H1 (cell line): ENCODE results near the gene GALNT13. TPM values are rescaled to one million over a fixed set of nuclear protein-coding genes. Genes with fewer than 3 reads are reported as not detected.

Source experiments
- CTCF ChIA-PET: fragments of 300-600 bp; sonication (Branson Sonifier 250); formaldehyde crosslinking; loops from one replicate; lab custom pipeline; 2021; ENCODE audit not compliant: partially characterized antibody; lab: Charles Lee
- POLR2A ChIA-PET: fragments of 300-600 bp; sonication (Branson Sonifier 250); formaldehyde crosslinking; loops from one replicate; lab custom pipeline; 2021; ENCODE audit warnings: inconsistent platforms; ENCODE audit not compliant: partially characterized antibody; lab: Charles Lee
- DNase-seq, 2 experiments: peaks; one replicate each; pipeline versions ENCODE4 v3.0.0 to v3.0.0-alpha.2; 2010 to 2022; ENCODE audit warnings: low spot score in 2 of 2, low read depth in 1 of 2, mixed read lengths in 1 of 2
- FAIRE-seq: peaks from 2 replicates; lab custom pipeline; 2011; peaks lifted over from hg19 to GRCh38; lab: Jason Lieb, UNC
- H2AFZ ChIP-seq: 2 replicates; pipeline ENCODE4 v1.8.1; 2012; ENCODE audit warnings: low read length, inconsistent platforms
- H2AK5ac ChIP-seq: 2 replicates; pipeline ENCODE4 v1.6.1; 2013; ENCODE audit warnings: low read depth, low read length
- H2BK120ac ChIP-seq: replicated peaks from 2 replicates; pipeline ENCODE3; 2013; ENCODE audit warnings: low read depth, low read length, inconsistent platforms
- H2BK12ac ChIP-seq: 2 replicates; pipeline ENCODE4 v1.6.1; 2013; ENCODE audit warnings: low read depth, low read length
- H2BK15ac ChIP-seq: 2 replicates; pipeline ENCODE4 v1.6.1; 2013; ENCODE audit warnings: low read length
- H2BK20ac ChIP-seq: 2 replicates; pipeline ENCODE4 v1.6.1; 2013; ENCODE audit warnings: low read length
- H2BK5ac ChIP-seq: 2 replicates; pipeline ENCODE4 v1.6.1; 2013; ENCODE audit warnings: low read depth, low read length
- H3K14ac ChIP-seq: 2 replicates; pipeline ENCODE4 v1.6.1; 2013; ENCODE audit warnings: inconsistent platforms; ENCODE audit not compliant: insufficient read length
- H3K18ac ChIP-seq: 2 replicates; pipeline ENCODE4 v1.6.1; 2013; ENCODE audit warnings: low read length; ENCODE audit errors: extremely low read depth
- H3K23ac ChIP-seq: 2 replicates; pipeline ENCODE4 v1.6.1; 2013; ENCODE audit warnings: inconsistent platforms; ENCODE audit not compliant: insufficient read length
- H3K23me2 ChIP-seq: 2 replicates; pipeline ENCODE4 v1.6.1; 2013; ENCODE audit warnings: low read depth, low read length
- H3K27ac ChIP-seq: 2 replicates; pipeline ENCODE4 v1.6.1; 2011; ENCODE audit warnings: low read depth, low read length, inconsistent platforms
- H3K27me3 ChIP-seq, 4 experiments: replicated peaks in 1 of 4; 1 replicate in 1 of 4; 2 replicates in 3 of 4; pipeline versions ENCODE4 v1.6.1 to v1.8.1; 2011 to 2013; ENCODE audit warnings: low read length in 3 of 4, mild to moderate bottlenecking in 3 of 4, inconsistent platforms in 2 of 4, mixed read lengths in 2 of 4, moderate library complexity in 1 of 4; ENCODE audit not compliant: control insufficient read depth in 3 of 4, insufficient read depth in 3 of 4; ENCODE audit errors: extremely low read depth in 1 of 4
- H3K36me3 ChIP-seq, 4 experiments: 2 replicates each; pipeline versions ENCODE4 v1.6.1 to v1.8.1; 2011 to 2013; ENCODE audit warnings: mild to moderate bottlenecking in 4 of 4, low read length in 3 of 4, moderate library complexity in 2 of 4, control low read depth in 1 of 4, inconsistent platforms in 1 of 4; ENCODE audit not compliant: insufficient read depth in 4 of 4, control insufficient read depth in 2 of 4
- H3K4ac ChIP-seq: replicated peaks from 2 replicates; pipeline ENCODE3; 2013; ENCODE audit warnings: low read length, low read depth, mixed read lengths, inconsistent platforms; ENCODE audit not compliant: insufficient read length
- H3K4me1 ChIP-seq, 4 experiments: replicated peaks in 1 of 4; 1 replicate in 1 of 4; 2 replicates in 3 of 4; pipeline versions ENCODE4 v1.6.1 to v1.8.1; 2011 to 2013; ENCODE audit warnings: low read length in 3 of 4, inconsistent platforms in 2 of 4, mixed read lengths in 1 of 4; ENCODE audit not compliant: insufficient read depth in 4 of 4, control insufficient read depth in 3 of 4
- H3K4me2 ChIP-seq, 2 experiments: 2 replicates each; pipeline versions ENCODE4 v1.6.1 to v1.8.1; 2011 to 2013; ENCODE audit warnings: low read depth in 2 of 2, low read length in 2 of 2, control low read depth in 1 of 2, inconsistent platforms in 1 of 2, mild to moderate bottlenecking in 1 of 2; ENCODE audit not compliant: insufficient read depth in 1 of 2
- H3K4me3 ChIP-seq, 4 experiments: fragments of 200-600, 300-600 bp in 1 of 4; sonication (generic), shearing (Covaris generic), sonication (Bioruptor Twin) in 1 of 4; 2 replicates each; pipeline versions ENCODE4 v1.5.1 to v1.8.1; 2011 to 2016; ENCODE audit warnings: low read length in 4 of 4, low read depth in 3 of 4, control low read depth in 2 of 4, inconsistent platforms in 2 of 4, mild to moderate bottlenecking in 2 of 4, mixed read lengths in 1 of 4, moderate library complexity in 1 of 4; ENCODE audit not compliant: insufficient read depth in 2 of 4; ENCODE audit errors: extremely low read depth in 1 of 4
- H3K56ac ChIP-seq: replicated peaks from 2 replicates; pipeline ENCODE3; 2013; ENCODE audit warnings: low read depth, mild to moderate bottlenecking, mixed read lengths, low read length, inconsistent platforms; ENCODE audit not compliant: insufficient read length
- H3K79me1 ChIP-seq: 2 replicates; pipeline ENCODE4 v1.6.1; 2013; ENCODE audit warnings: low read depth, low read length, control low read depth
- H3K79me2 ChIP-seq, 2 experiments: 2 replicates each; pipeline versions ENCODE4 v1.6.1 to v1.8.1; 2012 to 2013; ENCODE audit warnings: low read length in 2 of 2, mild to moderate bottlenecking in 2 of 2, inconsistent platforms in 1 of 2; ENCODE audit not compliant: insufficient read depth in 2 of 2, control insufficient read depth in 1 of 2
- H3K9ac ChIP-seq, 4 experiments: replicated peaks in 1 of 4; 1 replicate in 1 of 4; 2 replicates in 3 of 4; pipeline versions ENCODE4 v1.6.1 to v1.8.1; 2011 to 2013; ENCODE audit warnings: low read depth in 3 of 4, low read length in 3 of 4, control low read depth in 2 of 4, mild to moderate bottlenecking in 2 of 4, moderate library complexity in 2 of 4, inconsistent platforms in 1 of 4; ENCODE audit errors: extremely low read depth in 1 of 4
- H3K9me3 ChIP-seq, 2 experiments: 2 replicates each; pipeline versions ENCODE4 v1.6.1 to v1.8.1; 2012 to 2013; ENCODE audit warnings: mild to moderate bottlenecking in 2 of 2, moderate library complexity in 2 of 2, control low read depth in 1 of 2, inconsistent platforms in 1 of 2, low read depth in 1 of 2, low read length in 1 of 2, mixed read lengths in 1 of 2; ENCODE audit not compliant: insufficient read depth in 2 of 2
- H4K20me1 ChIP-seq, 2 experiments: replicated peaks in 1 of 2; 2 replicates each; pipeline versions ENCODE3 to v1.8.1; 2011 to 2013; ENCODE audit warnings: inconsistent platforms in 2 of 2, low read length in 2 of 2, mild to moderate bottlenecking in 1 of 2; ENCODE audit not compliant: insufficient read depth in 2 of 2, control insufficient read depth in 1 of 2
- H4K5ac ChIP-seq: 2 replicates; pipeline ENCODE4 v1.6.1; 2013; ENCODE audit warnings: low read length, low read depth, mixed read lengths, inconsistent platforms; ENCODE audit not compliant: insufficient read length
- H4K8ac ChIP-seq: 2 replicates; pipeline ENCODE4 v1.8.0; 2013; ENCODE audit warnings: mild to moderate bottlenecking, moderate library complexity, low read length, inconsistent platforms; ENCODE audit not compliant: insufficient read depth; ENCODE audit errors: extremely low read depth
- H4K91ac ChIP-seq: replicated peaks from 2 replicates; pipeline ENCODE3; 2013; ENCODE audit warnings: low read length, mixed read lengths, inconsistent platforms; ENCODE audit not compliant: insufficient read length
- TBP ChIP-seq: IDR thresholded peaks from 2 replicates; pipeline ENCODE4 v1.6.1; 2011; ENCODE audit warnings: low read depth, low read length, improper control_type of control experiment
- WGBS, 2 experiments: shearing (Covaris generic) in 1 of 2; methylation state at CpG; one replicate each; pipeline versions ENCODE4 v1.1.6 to v1.1.7; 2013 to 2015; ENCODE audit warnings: low lambda C conversion rate in 2 of 2, mixed read lengths in 2 of 2, inconsistent platforms in 1 of 2, low coverage in 1 of 2, missing lambda C conversion rate in 1 of 2; ENCODE audit not compliant: insufficient replicate concordance in 2 of 2, insufficient coverage in 1 of 2, insufficient read length in 1 of 2; ENCODE audit errors: extremely low coverage in 1 of 2, missing lambda C conversion rate in 1 of 2; 5-methylcytosine and 5-hydroxymethylcytosine counted together
- polyA plus RNA-seq, 7 experiments: library from polyadenylated mRNA; depleted of rRNA in 3 of 7; stranded (reverse) in 5 of 7; unstranded in 2 of 7; fragments of >200 nt in 5 of 7; fragments of 200-250 nt in 2 of 7; gene quantifications; 1 replicate in 5 of 7; 2 replicates in 1 of 7; 4 replicates in 1 of 7; pipeline versions ENCODE4 v1.2.1 to v1.2.3, GENCODE V29; 2011 to 2013; ENCODE audit warnings: missing spikeins in 2 of 7, mixed read lengths in 2 of 7
- total RNA-seq: library from RNA; stranded (reverse); fragmentation: NEBNext Ultra II Directional; extraction: Animal tissue kit (Norgen Biotek cat#: 25700); gene quantifications from 2 replicates; pipeline ENCODE4 v1.2.1, GENCODE V29; 2021

GALNT13 gene
- total and polyA plus RNA-seq, 2 of the 8 experiments (the other 6 are each of a cell fraction or from before 2014, with no cell fraction given), result 3.2 to 9.6 TPM

GRCh38 chr2:154261473-154262027 lies 389.8 kb downstream of the GALNT13 start:
- Histone ChIP-seq H4K91ac (no peak overlapping the region), H4K20me1 (no peaks in the 10 kb centered on the region), H3K36me3 (no peaks in the 10 kb centered on the region), H2AFZ (no peak overlapping the region), H3K9me3 (no peaks in the 10 kb centered on the region), H2BK15ac (no peak overlapping the region), H3K56ac (no peak overlapping the region), H4K8ac (no peak overlapping the region), H3K23ac (no peak overlapping the region), H3K79me2 (no peaks in the 10 kb centered on the region), H3K18ac (no peak overlapping the region), H2AK5ac (no peak overlapping the region), H3K27me3 (no peaks in the 10 kb centered on the region), H3K14ac (no peak overlapping the region), H2BK5ac (no peak overlapping the region), H3K23me2 (no peaks in the 10 kb centered on the region), H2BK120ac (no peak overlapping the region), H2BK12ac (no peak overlapping the region), H3K27ac (no peak overlapping the region), H3K4ac (no peak overlapping the region), H3K4me1 (no peaks in the 10 kb centered on the region), H3K4me2 (no peak overlapping the region), H3K4me3 (no peak overlapping the region), H3K79me1 (no peaks in the 10 kb centered on the region), H4K5ac (no peak overlapping the region), H3K9ac (no peak overlapping the region), H2BK20ac (no peak overlapping the region)
- ChIA-PET CTCF (interaction anchor here (1.0 kb wide), 1 partner anchor 9 kb away, joined by 3 read pairs; no protein-coding TSS in a partner anchor), POLR2A (no interaction called here)
- no peak for FAIRE-seq
- 95% methylated on average over 2 of the region's 2 CpGs; no CpG with 5 or more reads in 1 of the 2 experiments for WGBS, 2 experiments
- DNase-seq, result no peak
- no peak for TF ChIP-seq TBP
